OCI-LY7 (cell line): ENCODE measurements around the gene SNX27.

Experiments
- CTCF ChIP-seq: fragments of 200-600 bp; sonication (generic); conservative IDR thresholded peaks from 2 replicates; pipeline ENCODE4 v1.5.1; 2014; ENCODE audit warnings: mild to moderate bottlenecking, antibody characterized with exemption, low read length, moderate library complexity, mixed read lengths
- EZH2phosphoT487 ChIP-seq: fragments of 200-600 bp; sonication (generic); IDR thresholded peaks from 2 replicates; pipeline ENCODE4 v1.6.1; 2018; ENCODE audit warnings: low read depth, borderline replicate concordance, mild to moderate bottlenecking, mixed run types, antibody characterized with exemption, low read length, moderate library complexity, mixed read lengths

DNA sequence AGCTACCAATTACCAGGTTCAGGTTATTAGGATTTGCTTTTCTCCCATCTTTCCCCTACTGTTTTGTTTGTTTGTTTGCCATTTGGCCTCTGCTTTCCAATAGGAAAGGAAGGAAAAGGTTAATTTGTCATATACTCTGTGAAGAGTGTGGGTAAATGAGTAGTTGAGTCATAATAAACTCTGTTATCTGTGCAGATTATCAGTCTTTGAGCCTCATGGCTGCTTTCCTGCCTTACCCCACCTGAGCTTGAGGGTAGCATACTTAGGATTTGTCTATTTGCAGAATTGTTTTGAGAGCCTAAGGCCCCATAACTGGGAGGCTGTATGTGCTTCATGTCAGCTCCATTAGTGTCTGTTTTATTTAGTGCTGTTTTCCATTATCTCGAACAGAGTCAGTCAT is 32.9 kb upstream of the SNX27 start:
- no peak for TF ChIP-seq CTCF
- TF ChIP-seq EZH2phosphoT487, result no peak
